ENCODE measurements around the gene HDGFL3.

GRCh38 chr15:83248151-83249029, 40.8 kb upstream of the HDGFL3 start:
- TF ChIP-seq CTCF (IDR thresholded peaks at IDR 0.05) (peak; percentile 41 to 68 (median 56)), POLR2A (IDR thresholded peaks at IDR 0.05) (no peak), EP300 (IDR thresholded peaks at IDR 0.05) (no peak)

Data from ovary (tissue), 3 donors.